Epidermal melanocyte (primary cell): ENCODE measurements around the gene IFNA16.
"Not testable (repeated sequence)": the region's sequence is repeated elsewhere in the genome, so short reads cannot be mapped to it uniquely, and the experiment has no call there.

ENCODE experiments used
- DNase-seq: peaks from one replicate; pipeline ENCODE4 v3.0.0; 2011; ENCODE audit warnings: low spot score; ENCODE audit not compliant: insufficient read length

IFNA16 gene

DNA sequence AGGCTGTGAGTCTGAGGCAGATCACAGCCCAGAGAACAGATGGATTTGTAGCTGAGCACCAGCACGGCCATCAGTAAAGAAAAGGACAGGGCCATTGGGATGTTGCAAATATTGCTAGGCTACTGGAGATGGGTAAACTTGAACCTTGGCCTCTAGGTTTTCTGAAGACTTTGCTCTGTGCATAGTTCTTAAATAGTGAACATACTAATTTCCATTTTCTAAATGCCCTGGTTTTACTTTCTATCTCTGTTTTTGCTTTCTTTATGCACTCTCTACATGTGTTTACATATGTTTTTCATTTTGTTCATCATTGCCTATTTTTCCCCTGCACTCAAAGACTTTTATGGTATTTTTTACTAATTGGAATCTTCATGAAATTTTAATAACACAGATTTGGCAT lies at the start of gene IFNA16:
Gene IFNA16, minus strand, starts transcription at position 101 of the 400 bp plus-strand sequence. Its CDS starts 6 bp downstream, at position 95.
- not testable (repeated sequence) for DNase-seq

DNA sequence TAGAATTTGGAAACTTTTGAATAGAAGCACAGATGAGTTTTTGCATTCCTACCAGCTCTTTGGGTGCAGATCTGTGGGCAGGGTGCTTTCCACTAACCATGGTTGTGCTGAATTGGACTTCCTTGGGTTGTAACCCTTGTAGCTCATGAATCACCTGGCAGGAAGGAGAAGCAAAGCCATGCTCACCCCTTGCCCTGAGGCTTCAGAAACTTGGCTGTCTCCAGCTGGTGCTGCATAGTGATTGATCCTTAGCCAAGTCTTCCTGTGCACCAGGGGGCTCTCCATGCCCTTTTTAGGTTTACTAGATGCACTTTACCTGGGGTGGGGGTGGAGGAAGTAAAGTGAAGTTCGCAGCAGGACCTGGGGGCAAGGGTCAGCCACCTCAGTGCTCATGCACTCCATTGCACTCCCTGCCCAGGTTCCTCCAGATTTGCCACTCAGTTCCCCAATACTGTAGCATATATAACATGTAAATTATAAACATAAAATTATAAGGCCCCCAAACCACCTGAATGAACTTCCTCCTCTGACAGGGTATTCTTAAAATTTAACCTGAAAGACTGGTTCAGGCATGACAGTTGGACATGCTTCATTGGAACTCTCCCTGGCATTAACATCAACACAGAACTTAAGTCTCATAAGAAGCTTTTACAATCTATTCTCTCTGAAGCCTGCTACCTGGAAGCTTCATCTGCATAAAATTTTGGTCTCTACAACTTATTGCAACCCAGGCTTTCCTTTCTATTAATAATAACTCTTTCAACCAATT lies 48.5 kb upstream of the IFNA16 start:
- DNase-seq = no peak

DNA sequence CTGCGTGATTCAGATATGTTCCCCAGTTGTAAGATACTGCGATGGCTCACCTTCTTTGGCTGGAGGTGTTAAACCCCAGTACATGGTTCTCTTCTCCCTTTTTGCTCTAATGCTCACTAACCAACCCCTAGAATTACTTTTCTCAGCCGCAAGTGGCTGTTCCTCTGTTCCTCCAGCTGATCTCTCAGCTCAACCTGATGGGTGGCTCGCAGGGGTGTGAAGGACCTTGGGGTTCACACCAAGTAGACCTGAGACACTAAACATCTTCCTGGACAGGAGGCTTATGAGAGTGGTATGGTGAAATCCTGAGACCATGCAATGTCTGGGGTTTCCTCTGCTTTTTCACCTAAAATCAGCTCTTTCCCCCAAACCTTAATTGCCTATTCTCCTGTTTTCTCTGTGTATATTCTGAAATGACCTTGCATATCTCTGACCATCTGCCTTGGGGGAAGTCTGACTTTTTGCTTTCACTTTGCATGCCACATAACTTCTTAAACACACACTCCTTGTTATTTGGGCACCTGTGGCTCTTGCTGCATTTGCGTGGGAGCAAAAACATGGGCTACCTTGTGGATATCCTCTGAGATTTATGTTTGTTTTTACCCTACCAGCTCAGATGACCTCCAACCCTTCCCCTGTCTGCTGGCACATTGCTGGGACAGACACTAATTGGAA lies 38.6 kb upstream of the IFNA16 start:
- no peak for DNase-seq

DNA sequence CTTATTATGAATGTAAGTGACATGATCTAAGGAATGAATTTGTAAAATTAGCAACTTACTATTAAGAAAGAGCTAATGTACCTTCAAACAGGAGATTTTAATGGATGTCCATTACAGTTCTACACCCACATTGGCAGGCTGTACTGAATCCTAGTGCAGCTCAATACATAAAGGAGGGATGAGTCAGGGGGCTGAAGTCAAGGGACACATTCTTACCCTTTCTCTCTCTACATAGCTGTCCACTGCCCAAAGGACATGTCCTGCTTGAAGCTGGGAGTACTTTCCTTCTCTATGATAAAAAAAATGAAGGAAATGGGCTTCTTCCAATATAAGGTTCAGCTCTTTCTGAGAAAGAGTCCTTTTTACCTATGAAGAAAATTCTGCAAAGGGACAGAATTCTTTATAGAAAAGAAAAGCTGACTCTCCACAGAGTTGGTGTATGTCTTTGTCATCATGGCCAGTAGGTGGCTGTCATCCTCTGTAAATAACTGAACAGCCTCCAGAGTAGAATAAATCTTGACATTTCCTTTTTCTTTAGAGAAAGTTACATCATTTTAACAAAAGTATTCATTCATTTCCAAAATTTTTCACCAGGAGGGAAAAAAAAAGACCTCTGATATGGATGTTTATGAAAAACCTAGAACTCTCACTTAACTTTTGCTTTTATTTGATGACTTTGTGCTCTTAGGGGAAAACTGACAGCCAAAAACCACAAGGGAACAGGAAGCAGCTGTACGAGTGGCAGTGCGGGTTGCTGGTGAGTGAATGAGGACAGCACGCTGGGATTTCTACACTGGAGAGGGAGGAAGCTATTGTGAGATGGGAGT lies 35.8 kb upstream of the IFNA16 start:
- peak; percentile 23 for DNase-seq

DNA sequence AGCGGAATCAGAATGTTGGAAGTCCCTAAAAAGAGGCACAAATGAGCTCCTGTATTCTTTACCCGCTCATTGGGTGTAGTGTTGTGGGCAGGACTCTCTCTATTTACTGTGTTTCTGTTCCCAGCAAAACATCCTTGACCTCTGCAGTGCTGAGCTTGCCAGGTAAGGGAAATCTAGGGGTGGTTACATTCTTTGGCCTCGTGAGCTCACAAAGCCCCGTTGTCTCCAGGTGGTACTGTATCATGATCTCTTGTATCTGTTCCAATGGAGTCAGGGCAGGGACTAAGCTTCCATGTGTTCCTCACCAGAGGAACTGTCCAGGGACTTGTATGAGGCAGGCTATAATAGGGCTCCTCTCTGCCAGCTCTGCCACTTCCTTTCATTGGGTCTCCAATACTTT lies 34.5 kb upstream of the IFNA16 start:
- no peak for DNase-seq

- no peak for DNase-seq
Observed at GRCh38 chr9:21251190-21251589, 34.1 kb upstream of the IFNA16 start.

DNA sequence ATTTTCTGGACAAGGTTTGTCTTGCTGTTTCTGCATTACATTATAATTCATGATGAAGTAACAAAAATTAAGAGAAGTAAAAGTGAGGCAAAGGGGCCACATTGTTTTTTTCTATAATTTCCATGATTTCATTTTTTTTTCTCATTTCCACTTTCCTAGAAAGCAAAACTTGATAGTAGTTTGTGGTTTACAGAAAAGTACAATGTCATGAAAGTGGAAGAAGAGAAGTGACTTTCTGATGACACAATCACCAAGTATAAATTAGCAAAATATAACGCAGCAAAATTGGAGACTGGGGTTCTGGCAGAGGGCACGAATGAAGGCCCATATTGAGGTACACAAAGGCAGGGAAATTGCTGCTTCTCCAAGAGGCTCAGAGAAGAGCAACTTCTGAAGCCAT lies 27.7 kb upstream of the IFNA16 start:
- DNase-seq = no peak

DNA sequence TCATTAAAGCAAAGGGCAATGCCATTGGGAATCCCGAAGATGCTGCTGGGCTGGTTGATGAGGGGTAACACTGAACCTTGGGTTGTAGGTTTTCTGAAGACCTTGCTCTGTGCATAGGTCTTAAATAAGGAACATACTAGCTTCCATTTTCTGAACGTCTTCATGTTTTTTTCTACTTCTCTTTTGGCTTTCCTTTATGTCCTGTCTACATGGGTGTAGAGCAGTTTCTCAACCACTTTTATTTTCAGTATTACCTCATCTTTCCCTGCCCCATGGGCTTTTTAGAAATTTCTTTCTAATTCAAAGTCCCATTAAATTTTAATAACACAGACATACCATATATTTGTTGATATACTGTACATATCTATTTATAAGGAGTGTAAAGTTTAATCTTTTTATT lies 22.8 kb upstream of the IFNA16 start, which contains the start of gene IFNA14:
Gene IFNA14, minus strand, starts transcription at position 95 of the 400 bp plus-strand sequence. Its CDS starts 70 bp downstream, at position 25.
- DNase-seq = no peak

- not testable (repeated sequence) for DNase-seq
Observed at GRCh38 chr9:21236360-21236714, 19.2 kb upstream of the IFNA16 start.

DNA sequence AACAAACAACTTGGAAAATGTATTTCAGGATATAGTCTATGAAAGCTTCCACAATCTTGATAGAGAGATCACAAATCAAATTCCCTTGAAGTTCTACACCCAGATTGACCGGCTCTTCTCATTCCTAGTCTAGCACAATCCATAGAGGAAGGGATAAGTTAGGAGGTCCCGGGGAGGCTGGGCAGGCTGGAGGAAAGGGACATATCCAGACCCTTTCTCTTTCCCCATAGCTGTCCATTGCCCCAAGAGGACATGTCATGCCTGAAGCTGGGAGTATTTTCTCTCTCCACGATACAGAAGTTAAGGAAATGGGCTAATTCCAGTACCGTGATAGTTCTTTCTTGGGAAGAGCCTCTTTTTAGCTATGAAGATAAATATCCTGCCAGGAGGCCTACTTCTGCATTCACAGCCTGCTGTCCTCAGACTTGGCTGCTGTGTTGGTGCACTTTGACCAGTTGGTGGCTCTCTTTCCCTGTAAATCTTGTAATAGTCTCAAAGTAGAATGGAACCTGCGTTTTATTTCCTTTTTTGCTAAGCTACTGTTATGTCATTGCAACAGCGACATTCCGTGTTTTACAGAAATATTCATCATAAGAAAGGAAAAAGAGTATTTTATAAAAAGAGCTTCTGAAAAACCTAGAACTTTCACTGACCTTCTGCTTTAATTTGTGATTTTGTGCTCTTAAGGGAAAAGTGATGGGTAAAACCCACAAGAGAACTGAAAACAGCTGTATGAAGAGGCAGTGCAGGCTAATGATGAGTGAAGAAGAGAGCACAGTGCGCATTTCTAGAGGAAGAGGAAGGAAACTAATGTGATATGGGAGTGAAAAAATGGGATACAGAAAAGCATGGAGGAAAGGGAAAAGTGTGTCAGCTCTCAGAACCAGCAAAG lies 18.6 kb upstream of the IFNA16 start:
- DNase-seq = not testable (repeated sequence)

GRCh38 chr9:21234153-21234687 lies 17.1 kb upstream of the IFNA16 start:
- DNase-seq = no peak

- DNase-seq = no peak
Observed at GRCh38 chr9:21233258-21233657, 16.1 kb upstream of the IFNA16 start.

- DNase-seq = no peak
Observed at GRCh38 chr9:21228122-21228521, 11.0 kb upstream of the IFNA16 start, which contains the start of gene IFNA17. Gene IFNA17, minus strand, starts transcription at chr9:21228222. Its CDS starts 49 bp downstream, at chr9:21228173.

DNA sequence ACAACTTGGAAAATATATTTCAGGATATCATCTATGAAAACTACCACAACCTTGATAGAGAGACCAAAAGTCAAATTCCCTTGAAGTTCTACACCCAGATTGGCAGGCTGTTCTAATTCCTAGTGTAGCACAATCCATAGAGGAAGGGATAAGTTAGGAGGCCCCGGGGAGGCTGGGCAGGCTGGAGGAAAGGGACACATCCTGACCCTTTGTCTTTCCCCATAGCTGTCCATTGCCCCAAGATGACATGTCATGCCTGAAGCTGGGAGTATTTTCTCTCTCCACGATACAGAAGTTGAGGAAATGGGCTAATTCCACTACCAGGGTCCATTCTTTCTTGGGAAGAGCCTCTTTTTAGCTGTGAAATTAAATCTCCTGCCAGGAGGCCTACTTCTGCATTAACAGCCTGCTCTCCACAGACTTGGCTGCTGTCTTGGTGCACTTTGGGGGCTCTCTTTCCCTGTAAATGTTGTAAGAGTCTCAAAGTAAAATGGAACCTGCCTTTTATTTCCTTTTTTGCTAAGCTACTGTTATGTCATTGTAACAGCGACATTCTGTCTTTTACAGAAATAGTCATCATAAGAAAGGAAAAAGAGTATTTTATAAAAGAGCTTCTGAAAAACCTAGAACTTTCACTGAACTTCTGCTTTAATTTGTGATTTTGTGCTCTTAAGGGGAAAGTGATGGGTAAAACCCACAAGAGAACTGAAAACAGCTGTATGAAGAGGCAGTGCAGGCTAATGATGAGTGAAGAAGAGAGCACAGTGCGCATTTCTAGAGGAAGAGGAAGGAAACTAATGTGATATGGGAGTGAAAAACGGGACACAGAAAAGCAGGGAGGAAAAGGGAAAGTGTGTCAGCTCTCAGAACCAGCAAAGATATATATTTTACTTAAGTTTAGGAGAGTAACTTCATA lies 3.4 kb downstream of the IFNA16 start:
- DNase-seq = not testable (repeated sequence)

- not testable (repeated sequence) for DNase-seq
Observed at GRCh38 chr9:21212160-21212559, 5.0 kb downstream of the IFNA16 start.

DNA sequence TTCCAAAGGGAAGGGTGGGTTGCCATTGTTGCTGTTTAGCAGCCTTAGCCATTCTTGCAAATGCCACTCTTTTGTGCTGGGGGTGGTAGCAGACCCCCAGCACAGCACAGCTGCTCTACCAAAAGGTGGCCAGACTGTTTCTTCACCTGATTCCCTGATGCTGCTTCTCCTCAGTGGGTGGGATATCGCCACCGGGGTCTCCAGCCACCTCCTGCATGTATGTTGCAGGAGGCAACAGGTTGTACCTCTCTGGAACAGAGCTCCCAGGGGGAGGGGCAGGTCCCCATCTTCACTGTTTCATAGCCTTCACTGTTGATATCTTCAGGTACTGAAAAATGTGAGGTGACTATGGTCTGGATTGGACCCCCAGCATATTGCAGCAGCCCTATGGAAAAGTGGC lies 6.3 kb downstream of the IFNA16 start:
- DNase-seq = not testable (repeated sequence)

- DNase-seq = no peak
Observed at GRCh38 chr9:21210311-21210710, 6.8 kb downstream of the IFNA16 start.

- not testable (repeated sequence) for DNase-seq
Observed at GRCh38 chr9:21207043-21207442, 10.1 kb downstream of the IFNA16 start, which contains the start of gene IFNA10. Gene IFNA10, minus strand, starts transcription at chr9:21207143. Its CDS starts 46 bp downstream, at chr9:21207097.

GRCh38 chr9:21205204-21205603 lies 11.9 kb downstream of the IFNA16 start:
- no peak for DNase-seq
